Epithelial cell of proximal tubule (primary cell): ENCODE measurements around the gene PDE7B. TPM values are rescaled to one million over a fixed set of nuclear protein-coding genes. Genes with fewer than 3 reads are reported as not detected.

Experiments
- DNase-seq: peaks from one replicate; pipeline ENCODE4 v3.0.0-alpha.2; 2011; ENCODE audit warnings: low read depth
- H3K4me3 ChIP-seq: 2 replicates; pipeline ENCODE4 v1.5.1; 2011; ENCODE audit warnings: low read depth, mild to moderate bottlenecking, low read length
- CTCF ChIP-seq: conservative IDR thresholded peaks from 2 replicates; pipeline ENCODE4 v1.5.1; 2012; ENCODE audit warnings: low read depth, mild to moderate bottlenecking, low read length
- total RNA-seq: library from RNA; depleted of rRNA; stranded (reverse); fragments of >200 nt; gene quantifications from 2 replicates; pipeline ENCODE4 v1.2.3, GENCODE V29; 2015

The PDE7B gene
- total RNA-seq, 1 donor from 2014 or later: 2.4 TPM

DNA sequence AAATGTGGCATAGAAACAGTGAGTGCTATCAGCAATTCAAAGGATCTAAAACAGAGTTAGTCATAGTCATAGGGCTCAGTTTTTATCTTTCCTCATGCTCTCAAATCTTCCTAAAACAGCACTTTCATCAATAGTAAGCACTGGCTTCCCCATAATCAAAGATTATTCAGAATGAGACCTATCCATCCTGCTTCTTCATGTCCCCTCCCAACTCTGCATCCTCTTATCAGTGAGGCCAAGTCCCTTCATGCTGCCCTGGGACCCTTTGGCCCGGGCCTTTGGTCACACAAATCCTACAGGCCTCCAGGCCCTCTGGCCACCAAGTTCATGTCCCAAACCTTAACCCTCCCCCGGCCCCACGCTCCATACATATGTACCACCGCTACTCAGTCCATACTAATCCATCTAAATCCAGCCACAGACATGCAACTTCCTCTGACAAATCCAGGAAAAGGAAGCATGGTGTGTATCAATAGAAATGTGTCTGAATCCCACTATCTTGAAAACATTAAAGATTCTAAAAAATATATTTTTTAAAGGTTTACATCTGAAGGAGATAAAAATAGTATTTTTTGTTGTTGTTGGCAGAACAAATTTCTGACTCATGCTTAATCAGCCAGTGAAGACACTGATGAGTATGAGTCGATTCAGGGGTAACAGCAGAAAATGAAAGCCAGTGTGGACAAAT is 143.5 kb downstream of the PDE7B start:
- DNase-seq: peak; percentile 46
- TF ChIP-seq CTCF: no peak
- peak overlapping the region; percentile 25 for H3K4me3 ChIP-seq

- H3K4me3 ChIP-seq: peak overlapping the region; percentile 25
- TF ChIP-seq CTCF: no peak
- DNase-seq: peak; percentile 35
Measured at GRCh38 chr6:135995545-135995898, 144.0 kb downstream of the PDE7B start.

- no peak for TF ChIP-seq CTCF
- no peak for DNase-seq
- no peak overlapping the region for H3K4me3 ChIP-seq
Measured at GRCh38 chr6:135996668-135997067, 145.2 kb downstream of the PDE7B start.

DNA sequence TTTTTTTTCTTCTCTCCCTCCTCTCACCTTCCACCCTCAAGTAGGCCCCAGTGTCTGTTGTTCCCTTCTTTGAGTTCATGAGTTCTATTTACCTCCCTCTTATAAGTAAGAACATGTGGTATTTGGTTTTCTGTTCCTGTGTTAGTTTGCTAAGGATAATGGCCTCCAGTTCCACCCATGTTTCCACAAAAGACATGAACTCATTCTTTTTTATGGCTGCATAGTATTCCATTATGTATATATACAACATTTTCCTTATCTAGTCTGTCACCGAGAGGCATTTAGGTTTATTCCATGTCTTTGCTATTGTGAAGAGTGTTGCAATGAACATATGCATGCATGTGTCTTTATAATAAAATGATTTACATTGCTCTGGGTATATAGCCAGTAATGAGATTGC is 147.9 kb downstream of the PDE7B start:
- DNase-seq: no peak
- no peak for TF ChIP-seq CTCF

DNA sequence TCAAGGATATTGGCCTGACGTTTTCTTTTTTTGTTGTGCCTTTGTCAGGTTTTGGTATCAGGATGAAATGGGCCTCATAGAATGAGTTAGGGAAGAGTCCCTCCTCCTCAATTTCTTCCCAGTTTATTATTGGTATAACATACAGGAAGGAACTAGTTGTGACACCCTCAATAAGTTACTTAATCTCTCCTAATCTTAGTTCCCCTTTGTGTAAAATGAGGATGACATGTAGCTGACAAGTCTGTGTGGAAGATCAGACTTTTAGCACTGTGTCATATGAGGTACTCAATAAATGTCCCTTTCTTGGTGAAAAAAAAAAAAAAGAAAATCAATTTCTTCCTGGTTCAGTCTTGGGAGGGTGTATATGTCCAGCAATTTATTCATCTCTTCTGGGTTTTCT is 155.8 kb downstream of the PDE7B start:
- no peak for TF ChIP-seq CTCF
- H3K4me3 ChIP-seq: no peak overlapping the region

More for the DNA sequence above, 147.9 kb downstream of the PDE7B start:
- H3K4me3 ChIP-seq: no peak overlapping the region

GRCh38 chr6:136011475-136011874 is 160.0 kb downstream of the PDE7B start:
- no peak overlapping the region for H3K4me3 ChIP-seq
- DNase-seq: no peak
- no peak for TF ChIP-seq CTCF

More for the DNA sequence above, 155.8 kb downstream of the PDE7B start:
- DNase-seq: no peak
